ACHN (cell line): ENCODE results near the gene UBFD1.
A peak's percentile ranks its signal among the peaks of the same experiment; 100 is the strongest.
"Not testable (repeated sequence)": the region's sequence is repeated elsewhere in the genome, so short reads cannot be mapped to it uniquely, and the experiment has no call there.

Source experiments
- DNase-seq: peaks from one replicate; pipeline ENCODE4 v3.0.0-alpha.2; 2015
- in situ Hi-C: cut with HindIII; loops from 2 replicates; pipeline ENCODE4 v1.10.0; 2017; ENCODE audit warnings: low sequenced_read_pairs, low pct_ligation_motif_present, low pct_unique_long_range_greater_than_20kb

Gene UBFD1

GRCh38 chr16:23556881-23557778, at the start of gene UBFD1, which contains the start of gene EARS2:
Gene UBFD1 (plus strand): TSS chr16:23557727. CDS start chr16:23557743, 16 bp downstream.
Gene EARS2 (minus strand): TSS chr16:23557350. CDS start chr16:23557343, 7 bp downstream.
- in situ Hi-C loops, result no loop called here
- DNase-seq, result peak; percentile 99

DNA sequence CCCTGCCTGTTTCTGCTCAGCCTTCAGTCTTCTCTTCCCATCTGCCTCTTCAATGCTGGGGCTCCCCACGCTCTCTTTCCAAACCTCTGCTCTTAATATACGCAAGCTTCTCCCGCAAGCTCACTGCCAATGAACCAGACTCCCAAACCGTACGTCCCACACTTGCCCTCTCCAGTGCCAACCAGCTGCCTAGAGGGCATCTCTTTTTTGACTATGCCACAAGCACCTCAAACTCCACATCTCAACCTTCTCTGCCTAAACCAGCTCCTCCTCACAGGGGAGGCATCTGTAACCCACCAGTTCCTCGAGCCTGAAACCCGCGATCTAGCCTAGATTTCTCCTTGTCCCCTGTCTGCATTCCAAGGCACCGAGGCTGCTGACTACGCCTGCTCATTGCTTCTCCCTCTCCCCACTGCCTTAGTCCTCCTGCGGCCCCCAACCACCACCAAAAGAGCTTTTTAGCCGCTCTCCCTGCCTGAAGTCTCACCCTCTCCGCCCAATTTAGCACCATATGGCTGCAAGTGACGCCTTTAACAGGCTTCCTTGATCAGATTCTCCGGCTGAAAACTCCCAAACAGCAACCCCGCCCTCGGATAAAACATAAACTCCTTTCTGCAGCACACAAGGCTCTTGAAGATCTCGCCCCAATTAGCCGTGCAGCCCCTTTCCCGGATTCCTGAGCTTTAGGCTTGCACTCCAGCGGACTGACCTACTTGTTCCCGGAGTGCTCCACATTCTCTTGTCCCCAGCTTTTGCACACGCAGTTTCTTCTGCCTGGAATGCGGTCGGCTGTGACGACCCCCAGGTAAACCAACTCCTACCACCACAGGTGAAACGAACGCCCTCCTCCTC, 48.7 kb upstream of the UBFD1 start:
- DNase-seq, result no peak
- in situ Hi-C loops, result no loop called here

- no peak for DNase-seq
- in situ Hi-C loops, result no loop called here
Measured at GRCh38 chr16:23509441-23509754, 48.1 kb upstream of the UBFD1 start.

GRCh38 chr16:23509782-23510163, 47.8 kb upstream of the UBFD1 start:
- in situ Hi-C loops, result no loop called here
- DNase-seq, result peak; percentile 61

GRCh38 chr16:23510164-23510914, 47.2 kb upstream of the UBFD1 start, which contains the start of gene GGA2:
Gene GGA2 (minus strand): TSS chr16:23510494. CDS start chr16:23510411, 83 bp downstream.
- DNase-seq, result peak; percentile 86
- in situ Hi-C loops, result no loop called here

- in situ Hi-C loops, DNase-seq: not testable (repeated sequence)
Measured at GRCh38 chr16:23510915-23511270, 46.6 kb upstream of the UBFD1 start.

GRCh38 chr16:23511731-23512130, 45.8 kb upstream of the UBFD1 start:
- no peak for DNase-seq
- in situ Hi-C loops, result no loop called here

- in situ Hi-C loops, result no loop called here
- no peak for DNase-seq
Measured at GRCh38 chr16:23512168-23512695, 45.3 kb upstream of the UBFD1 start.

GRCh38 chr16:23514381-23515152, 43.0 kb upstream of the UBFD1 start:
- in situ Hi-C loops, result no loop called here
- no peak for DNase-seq

- in situ Hi-C loops, result no loop called here
- DNase-seq, result no peak
Measured at GRCh38 chr16:23515881-23516280, 41.6 kb upstream of the UBFD1 start.

DNA sequence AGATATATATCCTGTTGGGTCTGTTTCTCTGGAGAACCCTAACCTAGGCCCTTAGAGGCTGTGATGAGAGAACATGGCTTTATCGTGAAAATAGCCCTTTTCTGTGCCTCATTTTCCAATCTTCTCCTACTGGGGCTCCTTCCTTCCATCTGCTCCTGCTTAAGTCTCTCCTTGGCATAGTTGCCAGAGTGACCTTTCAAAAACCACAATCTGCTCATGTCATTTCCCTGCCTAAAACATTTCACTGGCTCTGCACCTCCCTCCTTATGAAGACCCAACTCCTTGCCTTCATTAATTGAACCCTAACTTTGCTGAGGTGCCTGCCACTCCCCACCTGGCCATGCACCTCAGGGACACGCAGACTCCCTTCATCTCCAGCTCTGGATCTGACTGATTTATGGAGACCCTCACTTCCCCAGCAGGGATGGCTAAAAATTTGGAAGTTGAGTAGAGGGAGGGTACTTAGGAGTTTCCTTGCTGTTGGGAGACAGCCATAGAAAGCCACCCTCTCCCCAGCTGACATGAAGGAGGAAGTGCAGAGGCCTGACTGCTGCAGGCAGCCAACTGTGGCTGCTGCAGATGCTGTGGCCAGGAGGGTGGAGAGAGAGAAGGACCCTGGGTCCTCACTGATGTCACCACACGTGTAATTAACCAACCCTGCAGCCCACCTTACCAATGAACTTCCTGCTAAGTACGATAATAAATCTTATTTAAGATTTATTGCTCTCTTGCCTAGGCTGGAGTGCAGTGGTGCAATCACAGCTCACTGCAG, 41.0 kb upstream of the UBFD1 start:
- no peak for DNase-seq
- in situ Hi-C loops, result no loop called here

DNA sequence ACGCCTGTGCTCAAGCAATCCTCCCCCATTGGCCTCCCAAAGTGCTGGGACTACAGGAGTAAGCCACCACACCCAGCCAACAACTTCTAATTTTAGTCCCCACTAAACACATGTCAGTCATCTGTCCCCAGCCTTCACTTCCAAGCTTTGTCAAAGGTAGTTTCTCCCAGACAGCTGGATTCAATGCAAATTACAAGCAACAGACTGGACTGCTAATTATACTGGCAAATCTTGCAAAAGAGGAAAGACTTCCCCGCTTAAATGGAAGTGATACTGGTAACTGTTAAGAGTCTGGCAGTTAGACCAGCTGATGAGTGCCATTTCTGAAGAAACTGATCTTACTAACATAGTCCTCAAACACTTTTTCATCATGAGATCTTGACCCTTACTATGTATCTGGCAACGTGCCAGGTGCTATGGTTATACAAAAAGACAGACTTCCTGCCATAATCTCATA, 39.1 kb upstream of the UBFD1 start:
- no peak for DNase-seq
- in situ Hi-C loops, result no loop called here

DNA sequence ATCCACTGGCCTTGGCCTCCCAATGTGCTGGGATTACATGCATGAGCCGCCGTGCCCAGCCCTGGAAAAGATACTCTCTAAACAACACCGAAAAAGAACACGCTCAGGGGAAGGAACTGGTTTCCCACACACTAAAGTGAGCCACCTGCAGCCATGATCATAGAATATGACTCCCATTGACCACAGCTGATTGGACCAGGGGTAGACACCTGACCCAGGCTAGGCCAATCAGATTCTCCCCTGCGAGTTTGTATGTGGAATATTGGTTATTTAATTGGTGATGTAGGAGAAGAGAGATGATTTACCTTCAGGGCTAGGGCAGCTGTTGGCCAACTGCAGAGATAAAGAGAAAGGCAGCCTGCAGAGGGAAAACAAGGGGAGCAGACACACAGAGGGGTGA, 38.2 kb upstream of the UBFD1 start:
- no peak for DNase-seq
- in situ Hi-C loops, result no loop called here

GRCh38 chr16:23520500-23520899, 37.0 kb upstream of the UBFD1 start:
- DNase-seq, result no peak
- in situ Hi-C loops, result no loop called here

- DNase-seq, result no peak
- in situ Hi-C loops, result no loop called here
Measured at GRCh38 chr16:23521037-23521743, 36.3 kb upstream of the UBFD1 start.

DNA sequence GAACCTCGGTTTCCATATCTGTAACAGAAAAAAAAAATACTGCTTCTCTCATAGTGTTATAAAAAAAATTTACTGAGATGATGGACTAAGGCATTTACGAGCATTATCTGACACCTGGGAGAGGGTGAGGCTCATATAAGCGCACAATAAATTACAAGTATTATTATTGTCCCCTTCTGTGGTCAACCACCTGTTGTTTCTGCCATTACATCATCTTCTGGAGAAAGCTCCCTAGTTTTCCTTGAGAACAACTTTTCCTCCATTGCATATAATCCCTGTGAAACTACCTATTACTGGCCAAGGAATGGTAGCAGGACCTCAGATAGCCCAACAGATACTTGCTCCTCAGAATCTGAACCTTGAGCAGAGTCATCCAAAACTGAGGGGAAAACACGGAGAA, 35.6 kb upstream of the UBFD1 start:
- in situ Hi-C loops, result no loop called here
- no peak for DNase-seq

DNA sequence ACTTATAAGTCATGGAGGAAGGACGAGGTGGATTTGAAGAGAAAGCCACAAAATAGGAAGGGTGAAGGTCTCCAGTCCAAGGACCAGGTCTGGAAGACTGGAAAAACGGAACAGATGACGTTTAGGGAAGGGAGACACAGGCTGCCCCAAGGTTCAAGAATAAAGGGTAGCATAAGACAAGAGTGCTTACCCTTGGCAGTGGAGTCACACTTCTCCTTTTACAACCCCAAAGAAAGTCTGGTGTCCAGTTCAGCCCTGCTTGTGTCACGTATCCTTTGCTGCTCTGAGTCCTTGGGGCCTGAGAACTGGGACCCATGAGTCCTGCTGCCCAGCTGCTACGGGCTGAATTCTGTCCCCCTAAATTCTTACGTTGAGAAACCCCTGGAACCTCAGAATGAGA, 34.2 kb upstream of the UBFD1 start:
- in situ Hi-C loops, result no loop called here
- DNase-seq, result no peak
